Parathyroid adenoma (tissue), 2 donors: ENCODE measurements around the gene USP14.

Source experiments
- H2AFZ ChIP-seq: fragments of 300-600 bp; sonication (generic); one replicate; pipeline ENCODE4 v1.7.0; 2017; ENCODE audit warnings: antibody characterized with exemption, mild to moderate bottlenecking
- H3K27ac ChIP-seq: fragments of 300-600 bp; sonication (generic); one replicate; pipeline ENCODE4 v1.7.0; 2017
- H3K27me3 ChIP-seq: fragments of 300-600 bp; sonication (generic); one replicate; pipeline ENCODE4 v1.7.0; 2017; ENCODE audit warnings: low read length; ENCODE audit not compliant: control insufficient read depth, insufficient read depth
- H3K36me3 ChIP-seq: fragments of 300-600 bp; sonication (generic); one replicate; pipeline ENCODE4 v1.7.0; 2017; ENCODE audit warnings: low read length; ENCODE audit not compliant: control insufficient read depth, insufficient read depth
- H3K4me1 ChIP-seq: fragments of 300-600 bp; sonication (generic); one replicate; pipeline ENCODE4 v1.7.0; 2017; ENCODE audit warnings: control low read depth
- H3K4me2 ChIP-seq: fragments of 300-600 bp; sonication (generic); one replicate; pipeline ENCODE4 v1.7.0; 2017; ENCODE audit warnings: low read length
- H3K4me3 ChIP-seq: fragments of 300-600 bp; sonication (generic); one replicate; pipeline ENCODE4 v1.7.0; 2017; ENCODE audit warnings: low read depth, low read length
- H3K79me2 ChIP-seq: fragments of 300-600 bp; sonication (generic); one replicate; pipeline ENCODE4 v1.7.0; 2017; ENCODE audit warnings: control low read depth
- H3K9ac ChIP-seq: fragments of 300-600 bp; sonication (generic); one replicate; pipeline ENCODE4 v1.7.0; 2017; ENCODE audit warnings: mild to moderate bottlenecking
- H3K9me3 ChIP-seq: fragments of 300-600 bp; sonication (generic); one replicate; pipeline ENCODE4 v1.7.0; 2017; ENCODE audit warnings: low read length; ENCODE audit not compliant: control insufficient read depth
- CTCF ChIP-seq: fragments of 300-600 bp; sonication (generic); IDR thresholded peaks from one replicate; pipeline ENCODE4 v1.7.0; 2017; ENCODE audit warnings: antibody characterized with exemption, mild to moderate bottlenecking
- donor health status: primary hyperparathyroidism.

Gene USP14

GRCh38 chr18:192801-193200 is 34.4 kb downstream of the USP14 start:
- Histone ChIP-seq H3K9ac (no peak overlapping the region), H2AFZ (no peak overlapping the region), H3K4me1 (peaks cover 10% of the 10 kb centered on the region), H3K4me3 (no peak overlapping the region), H3K79me2 (peaks cover 39% of the 10 kb centered on the region), H3K27ac (no peak overlapping the region), H3K36me3 (no peaks in the 10 kb centered on the region), H3K27me3 (no peaks in the 10 kb centered on the region), H3K9me3 (no peaks in the 10 kb centered on the region), H3K4me2 (no peak overlapping the region)
- no peak for TF ChIP-seq CTCF

DNA sequence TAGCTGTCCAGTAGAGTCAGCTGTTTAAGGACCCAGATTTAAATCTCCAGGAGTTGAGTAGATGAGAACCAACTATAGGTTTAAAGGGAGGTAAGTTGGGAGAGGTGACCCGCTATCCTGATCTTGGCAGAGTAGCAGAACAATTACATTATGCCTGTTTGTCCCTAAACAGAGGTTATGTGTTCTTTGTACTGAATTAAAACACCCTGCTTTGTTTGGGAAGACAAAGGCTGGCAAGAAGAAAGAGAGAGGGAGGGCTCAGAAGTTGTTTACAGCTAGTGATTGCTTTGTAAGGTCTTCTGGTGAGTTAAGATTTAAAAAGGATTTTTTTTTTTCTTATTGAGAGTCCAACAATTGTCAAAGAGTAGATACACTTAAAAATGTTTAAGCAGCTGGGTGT is 37.3 kb downstream of the USP14 start:
- Histone ChIP-seq H3K9ac (no peak overlapping the region), H3K27me3 (no peaks in the 10 kb centered on the region), H3K4me1 (peaks cover 4% of the 10 kb centered on the region), H3K79me2 (peaks cover 16% of the 10 kb centered on the region), H3K4me3 (no peak overlapping the region), H3K9me3 (no peaks in the 10 kb centered on the region), H3K27ac (no peak overlapping the region), H2AFZ (no peak overlapping the region), H3K36me3 (no peaks in the 10 kb centered on the region), H3K4me2 (no peak overlapping the region)
- no peak for TF ChIP-seq CTCF

DNA sequence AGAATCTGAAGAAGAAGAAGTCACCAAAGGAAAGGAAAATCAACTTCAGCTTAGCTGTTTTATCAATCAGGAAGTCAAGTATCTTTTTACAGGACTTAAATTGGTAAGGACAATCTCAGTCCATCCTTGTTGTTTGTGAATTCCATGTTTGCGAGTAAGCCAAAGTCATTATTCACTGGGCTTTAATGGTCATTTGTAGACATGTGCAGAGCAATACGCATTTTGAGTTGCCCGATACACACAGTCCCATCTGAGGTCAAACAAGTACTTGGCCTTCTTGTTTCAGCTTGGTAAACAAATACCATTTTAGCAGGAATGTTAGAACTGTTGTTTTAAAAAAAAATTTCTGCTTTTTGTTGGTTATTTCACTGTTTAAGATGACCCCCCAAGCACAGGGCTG is 40.9 kb downstream of the USP14 start:
- Histone ChIP-seq H3K9ac (no peak overlapping the region), H3K27ac (no peak overlapping the region), H2AFZ (no peak overlapping the region), H3K4me3 (no peak overlapping the region), H3K4me1 (no peaks in the 10 kb centered on the region), H3K36me3 (no peaks in the 10 kb centered on the region), H3K9me3 (no peaks in the 10 kb centered on the region), H3K79me2 (peaks cover 9% of the 10 kb centered on the region), H3K4me2 (no peak overlapping the region), H3K27me3 (no peaks in the 10 kb centered on the region)
- TF ChIP-seq CTCF: no peak

- H3K27ac ChIP-seq: no peak overlapping the region
- TF ChIP-seq CTCF: no peak
- H3K4me2 ChIP-seq: no peak overlapping the region
- peaks cover 9% of the 10 kb centered on the region for H3K79me2 ChIP-seq
- no peaks in the 10 kb centered on the region for H3K9me3 ChIP-seq
- H3K9ac ChIP-seq: no peak overlapping the region
- no peak overlapping the region for H3K4me3 ChIP-seq
- H3K4me1 ChIP-seq: no peaks in the 10 kb centered on the region
- H2AFZ ChIP-seq: no peak overlapping the region
- H3K36me3 ChIP-seq: no peaks in the 10 kb centered on the region
- no peaks in the 10 kb centered on the region for H3K27me3 ChIP-seq
Measured at GRCh38 chr18:199768-200167, 41.4 kb downstream of the USP14 start.

DNA sequence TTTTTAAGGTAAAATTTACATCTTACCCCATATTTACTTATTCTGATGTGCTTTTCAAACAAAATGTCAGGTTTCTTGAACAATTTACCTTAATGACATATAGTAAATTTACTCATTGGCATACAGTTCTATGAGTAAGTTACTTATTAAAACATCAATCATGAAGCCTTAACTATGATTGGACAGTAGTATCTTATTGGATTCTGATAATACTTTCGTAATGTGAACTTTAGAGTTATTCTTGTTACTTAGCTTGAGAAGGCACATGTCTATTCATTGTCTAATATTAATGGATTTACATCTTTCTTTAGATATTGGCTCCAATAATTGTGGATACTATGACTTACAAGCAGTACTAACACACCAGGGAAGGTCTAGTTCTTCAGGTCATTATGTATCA is 51.7 kb downstream of the USP14 start:
- no peaks in the 10 kb centered on the region for H3K36me3 ChIP-seq
- no peak overlapping the region for H3K4me3 ChIP-seq
- H3K79me2 ChIP-seq: peaks cover 4% of the 10 kb centered on the region
- H3K27ac ChIP-seq: no peak overlapping the region
- H2AFZ ChIP-seq: no peak overlapping the region
- peaks cover 7% of the 10 kb centered on the region for H3K4me1 ChIP-seq
- H3K27me3 ChIP-seq: no peaks in the 10 kb centered on the region
- H3K4me2 ChIP-seq: no peak overlapping the region
- no peak overlapping the region for H3K9ac ChIP-seq
- no peaks in the 10 kb centered on the region for H3K9me3 ChIP-seq
- TF ChIP-seq CTCF: no peak
